HUES48 (cell line): ENCODE data around the gene TSPAN14.

Experiments used
- H3K27ac ChIP-seq: one replicate; pipeline ENCODE4 v1.7.0; 2013; ENCODE audit warnings: low read depth, low read length, inconsistent platforms
- H3K27me3 ChIP-seq: 2 replicates; pipeline ENCODE4 v1.6.1; 2013; ENCODE audit warnings: mild to moderate bottlenecking, low read length; ENCODE audit not compliant: control insufficient read depth, insufficient read depth
- H3K36me3 ChIP-seq: 2 replicates; pipeline ENCODE4 v1.6.1; 2013; ENCODE audit warnings: low read length; ENCODE audit not compliant: control insufficient read depth, insufficient read depth
- H3K4me1 ChIP-seq: 2 replicates; pipeline ENCODE4 v1.6.1; 2013; ENCODE audit warnings: mild to moderate bottlenecking, low read length; ENCODE audit not compliant: control insufficient read depth, insufficient read depth
- H3K4me3 ChIP-seq: 2 replicates; pipeline ENCODE4 v1.5.1; 2013; ENCODE audit warnings: mild to moderate bottlenecking, low read depth, low read length
- H3K9ac ChIP-seq: 2 replicates; pipeline ENCODE4 v1.6.1; 2013; ENCODE audit warnings: mild to moderate bottlenecking, low read depth, low read length, moderate library complexity
- H3K9me3 ChIP-seq: 2 replicates; pipeline ENCODE4 v1.6.1; 2013; ENCODE audit warnings: low read length; ENCODE audit not compliant: control insufficient read depth, insufficient read depth

The TSPAN14 gene

DNA sequence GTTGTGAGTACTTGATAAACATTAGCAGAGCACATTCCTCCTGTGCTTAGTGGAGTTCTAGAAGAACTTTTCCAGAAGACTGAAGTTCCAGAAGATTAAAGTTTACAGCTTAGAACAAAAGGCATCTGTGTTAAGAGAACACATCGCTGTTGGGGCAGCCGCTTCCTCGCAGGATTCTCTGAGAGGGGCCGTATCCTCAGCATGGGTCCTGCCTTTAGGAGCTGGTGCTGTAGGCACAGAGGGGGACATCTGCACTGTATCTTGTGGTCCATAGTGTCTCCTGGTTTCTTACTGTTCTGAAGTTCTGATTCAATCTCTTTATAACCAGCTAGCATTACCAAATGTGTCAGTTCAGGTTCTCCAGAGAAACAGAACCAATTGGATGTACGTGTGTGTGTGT, 99.9 kb downstream of the TSPAN14 start:
- no peak overlapping the region for H3K9ac ChIP-seq
- H3K4me1 ChIP-seq = 0 out of 2 replicates have a peak, but pooled peaks cover 9% of the 10 kb centered on the region
- no peak overlapping the region for H3K27ac ChIP-seq
- H3K4me3 ChIP-seq = no peak overlapping the region
- H3K27me3 ChIP-seq = no peaks in the 10 kb centered on the region
- no peaks in the 10 kb centered on the region for H3K9me3 ChIP-seq
- no peaks in the 10 kb centered on the region for H3K36me3 ChIP-seq

DNA sequence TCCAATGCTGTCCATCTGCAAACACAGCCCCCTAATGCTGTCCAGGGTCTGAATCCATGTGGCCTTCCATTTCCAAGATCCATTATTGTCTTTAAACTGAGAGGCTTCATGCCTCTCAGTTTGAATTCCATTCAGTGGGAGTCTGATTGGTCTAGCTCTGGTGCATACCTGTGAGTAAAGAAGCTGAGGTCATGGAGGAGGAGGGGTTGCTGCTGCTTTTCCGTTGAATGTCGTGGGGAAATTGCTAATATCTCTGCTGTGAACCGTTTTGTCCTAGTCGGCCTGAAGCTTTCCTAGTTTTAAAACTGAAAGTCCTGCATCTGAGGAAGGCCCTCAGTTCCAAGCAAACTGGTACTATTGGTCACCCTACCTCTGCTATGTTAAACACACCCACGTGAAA, 101.3 kb downstream of the TSPAN14 start:
- Histone ChIP-seq H3K36me3 (no peaks in the 10 kb centered on the region), H3K27me3 (no peaks in the 10 kb centered on the region), H3K4me1 (0 out of 2 replicates have a peak, but pooled peaks cover 9% of the 10 kb centered on the region), H3K9me3 (no peaks in the 10 kb centered on the region), H3K27ac (no peak overlapping the region), H3K4me3 (no peak overlapping the region), H3K9ac (no peak overlapping the region)

DNA sequence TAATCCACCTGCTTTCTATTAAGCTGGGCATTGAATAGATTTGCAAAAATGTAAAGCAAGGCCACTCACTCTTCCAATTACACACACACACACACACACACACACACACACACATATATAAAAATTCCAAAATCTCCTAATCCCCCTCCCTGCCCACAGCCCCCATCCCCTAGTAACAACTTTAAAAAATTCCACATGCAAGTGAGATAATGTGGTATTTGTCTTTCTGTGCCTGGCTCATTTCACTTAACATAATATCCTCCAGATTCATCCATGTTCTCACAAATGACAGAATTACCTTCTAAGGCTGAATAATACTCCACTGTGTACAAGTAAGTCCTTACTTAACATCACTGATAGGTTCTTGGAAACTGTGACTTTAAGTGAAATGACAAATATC, 107.8 kb downstream of the TSPAN14 start:
- Histone ChIP-seq H3K27ac (no peak overlapping the region), H3K4me1 (no peaks in the 10 kb centered on the region), H3K9ac (no peak overlapping the region), H3K9me3 (no peaks in the 10 kb centered on the region), H3K27me3 (no peaks in the 10 kb centered on the region), H3K36me3 (no peaks in the 10 kb centered on the region), H3K4me3 (no peak overlapping the region)

DNA sequence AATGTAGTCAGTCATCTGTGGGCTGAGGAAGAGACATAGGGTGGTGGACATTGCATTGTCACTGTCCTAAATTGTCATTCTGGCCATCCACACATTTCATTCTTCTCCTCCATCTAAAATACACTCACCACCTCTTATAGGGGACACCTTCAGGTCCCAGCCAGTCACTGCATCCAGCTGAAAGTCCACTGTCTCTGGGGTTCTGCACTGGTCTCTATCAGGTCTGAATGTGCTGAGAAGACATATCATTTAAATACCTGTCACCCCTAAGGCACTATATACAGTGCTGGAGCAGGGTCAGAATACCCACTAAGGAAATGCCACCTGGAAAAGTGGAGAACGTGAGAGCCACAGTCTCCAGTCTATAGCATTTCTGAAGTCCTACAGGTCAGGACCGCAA, 113.2 kb downstream of the TSPAN14 start:
- Histone ChIP-seq H3K4me3 (no peak overlapping the region), H3K9me3 (no peaks in the 10 kb centered on the region), H3K9ac (no peak overlapping the region), H3K27ac (no peak overlapping the region), H3K36me3 (no peaks in the 10 kb centered on the region), H3K27me3 (no peaks in the 10 kb centered on the region), H3K4me1 (no peaks in the 10 kb centered on the region)

DNA sequence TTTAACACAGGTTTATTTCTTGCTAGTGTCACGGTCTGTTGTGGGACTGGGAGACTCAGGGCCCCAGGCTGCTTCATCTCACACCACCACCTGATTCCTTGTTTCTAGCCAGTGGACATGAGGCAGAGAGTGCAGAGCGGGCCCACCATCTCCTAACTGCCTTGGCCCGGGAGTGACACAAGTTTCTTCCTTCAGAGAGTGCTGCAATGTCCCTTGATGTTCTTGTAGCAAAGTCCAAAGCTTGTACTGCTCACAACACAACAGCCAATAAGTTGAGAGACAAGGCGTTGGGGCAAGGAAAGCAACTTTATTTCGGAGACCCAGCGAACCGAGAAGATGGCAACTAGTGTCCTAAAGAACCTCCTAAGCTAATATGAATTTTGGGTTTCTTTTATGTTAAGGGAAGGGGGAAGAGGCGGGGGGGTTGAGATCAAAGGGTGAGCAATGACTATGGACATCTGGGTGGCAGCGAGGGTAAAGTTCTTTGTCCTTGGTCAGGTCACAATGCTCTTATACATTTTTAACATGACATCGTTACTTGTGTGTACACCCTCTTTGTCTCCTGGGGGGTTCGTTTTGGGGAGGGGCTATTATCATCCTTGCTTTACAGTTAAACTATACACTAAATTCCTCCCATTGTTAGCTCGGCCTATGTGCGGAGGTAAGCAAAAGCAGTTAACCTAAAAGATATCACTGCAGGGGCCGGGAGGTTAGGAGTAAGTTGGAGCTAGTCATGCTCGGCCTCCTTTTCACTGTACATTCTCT, 115.2 kb downstream of the TSPAN14 start:
- H3K9me3 ChIP-seq = no peaks in the 10 kb centered on the region
- H3K36me3 ChIP-seq = no peaks in the 10 kb centered on the region
- no peaks in the 10 kb centered on the region for H3K4me1 ChIP-seq
- no peak overlapping the region for H3K27ac ChIP-seq
- H3K27me3 ChIP-seq = no peaks in the 10 kb centered on the region
- H3K9ac ChIP-seq = no peak overlapping the region
- no peak overlapping the region for H3K4me3 ChIP-seq

DNA sequence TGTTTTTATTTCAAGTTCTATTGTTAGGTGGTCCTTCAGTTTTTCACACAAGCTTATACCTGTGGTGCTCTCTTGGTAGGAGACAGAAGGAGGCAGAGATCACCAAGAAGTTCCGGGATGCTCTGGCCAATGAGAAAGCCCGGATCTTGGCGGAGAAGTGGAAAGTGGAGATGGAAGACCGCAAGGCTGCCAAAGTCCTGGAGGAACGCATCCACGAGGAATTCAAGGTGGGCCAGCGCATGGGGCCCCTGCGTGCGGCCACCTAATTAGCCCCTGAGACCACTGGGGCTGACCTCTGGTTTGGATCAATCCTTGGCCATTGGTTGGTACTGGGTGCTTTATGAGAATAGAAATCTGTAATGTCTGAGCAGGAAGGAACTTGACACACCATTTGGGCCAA, 117.2 kb downstream of the TSPAN14 start:
- H3K4me3 ChIP-seq = no peak overlapping the region
- no peaks in the 10 kb centered on the region for H3K36me3 ChIP-seq
- no peak overlapping the region for H3K9ac ChIP-seq
- H3K27me3 ChIP-seq = no peaks in the 10 kb centered on the region
- no peak overlapping the region for H3K27ac ChIP-seq
- H3K4me1 ChIP-seq = no peaks in the 10 kb centered on the region
- no peaks in the 10 kb centered on the region for H3K9me3 ChIP-seq

DNA sequence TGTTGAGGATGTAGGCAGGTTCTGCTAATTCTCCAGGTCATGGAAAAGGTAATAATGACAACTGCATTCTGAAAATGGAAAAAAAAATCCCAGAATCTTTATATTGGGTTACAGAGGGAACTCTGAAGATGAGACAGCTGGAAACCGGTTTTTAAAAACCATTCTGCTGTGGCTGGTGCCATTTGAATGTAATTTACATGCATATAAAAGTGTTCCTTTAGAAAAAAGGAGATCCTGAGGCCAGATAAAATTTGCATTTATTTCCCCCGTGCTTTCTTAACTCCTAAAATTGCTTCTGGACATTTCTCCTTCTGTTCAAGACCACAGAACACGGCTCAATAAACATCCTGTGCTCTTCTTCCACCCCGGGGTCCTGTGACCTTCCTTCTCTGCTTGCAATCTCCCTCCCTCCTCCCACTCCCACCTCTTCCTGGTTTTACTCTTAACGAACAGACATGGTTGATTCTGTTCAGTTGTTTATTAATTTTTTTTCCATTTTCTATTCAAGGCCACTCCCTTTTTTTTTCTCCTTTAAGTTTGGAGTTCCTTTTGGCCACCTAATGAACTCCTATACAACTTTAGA, 125.2 kb downstream of the TSPAN14 start:
- H3K36me3 ChIP-seq = no peaks in the 10 kb centered on the region
- H3K9ac ChIP-seq = no peak overlapping the region
- no peaks in the 10 kb centered on the region for H3K9me3 ChIP-seq
- no peak overlapping the region for H3K4me3 ChIP-seq
- no peaks in the 10 kb centered on the region for H3K4me1 ChIP-seq
- H3K27ac ChIP-seq = no peak overlapping the region
- H3K27me3 ChIP-seq = no peaks in the 10 kb centered on the region

DNA sequence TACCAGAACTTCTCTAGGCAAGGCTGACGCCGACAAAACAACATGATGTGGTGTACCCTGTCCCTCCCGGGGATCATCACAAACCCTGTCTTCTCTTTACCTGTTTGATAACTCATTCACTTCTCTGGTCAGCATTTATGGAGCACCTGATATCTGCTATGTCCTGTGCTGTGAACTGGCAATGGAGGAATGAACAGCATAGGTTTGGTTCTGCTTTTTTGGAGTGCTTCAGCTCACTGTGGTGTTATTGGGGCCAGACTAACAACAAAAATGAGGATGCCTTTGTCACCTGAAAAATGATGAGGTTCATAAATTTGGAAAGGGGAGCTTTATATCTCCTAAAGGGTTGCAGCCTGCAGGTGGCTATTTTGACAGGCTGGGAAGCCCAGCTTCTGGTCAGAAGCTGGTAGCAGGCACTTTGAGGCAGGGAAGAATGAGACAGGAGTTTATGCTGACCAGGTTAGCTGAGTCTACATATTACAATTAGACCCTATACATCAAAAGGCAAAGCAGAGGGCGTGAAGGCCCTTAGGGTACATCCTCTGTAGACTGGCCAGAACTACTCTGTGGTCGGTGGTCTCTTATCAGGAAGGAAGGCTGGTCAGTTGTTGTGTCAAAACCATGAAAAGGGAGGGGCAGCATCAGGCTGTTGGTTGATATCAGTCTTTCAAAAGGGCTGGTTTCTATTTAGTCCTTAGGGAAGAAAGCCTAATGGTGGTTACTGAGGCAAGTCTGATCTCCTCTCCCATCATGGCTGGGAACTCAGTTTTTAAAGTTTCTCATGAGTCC, 125.9 kb downstream of the TSPAN14 start:
- Histone ChIP-seq H3K9ac (no peak overlapping the region), H3K4me1 (no peaks in the 10 kb centered on the region), H3K4me3 (no peak overlapping the region), H3K27ac (no peak overlapping the region), H3K27me3 (no peaks in the 10 kb centered on the region), H3K9me3 (no peaks in the 10 kb centered on the region), H3K36me3 (no peaks in the 10 kb centered on the region)

DNA sequence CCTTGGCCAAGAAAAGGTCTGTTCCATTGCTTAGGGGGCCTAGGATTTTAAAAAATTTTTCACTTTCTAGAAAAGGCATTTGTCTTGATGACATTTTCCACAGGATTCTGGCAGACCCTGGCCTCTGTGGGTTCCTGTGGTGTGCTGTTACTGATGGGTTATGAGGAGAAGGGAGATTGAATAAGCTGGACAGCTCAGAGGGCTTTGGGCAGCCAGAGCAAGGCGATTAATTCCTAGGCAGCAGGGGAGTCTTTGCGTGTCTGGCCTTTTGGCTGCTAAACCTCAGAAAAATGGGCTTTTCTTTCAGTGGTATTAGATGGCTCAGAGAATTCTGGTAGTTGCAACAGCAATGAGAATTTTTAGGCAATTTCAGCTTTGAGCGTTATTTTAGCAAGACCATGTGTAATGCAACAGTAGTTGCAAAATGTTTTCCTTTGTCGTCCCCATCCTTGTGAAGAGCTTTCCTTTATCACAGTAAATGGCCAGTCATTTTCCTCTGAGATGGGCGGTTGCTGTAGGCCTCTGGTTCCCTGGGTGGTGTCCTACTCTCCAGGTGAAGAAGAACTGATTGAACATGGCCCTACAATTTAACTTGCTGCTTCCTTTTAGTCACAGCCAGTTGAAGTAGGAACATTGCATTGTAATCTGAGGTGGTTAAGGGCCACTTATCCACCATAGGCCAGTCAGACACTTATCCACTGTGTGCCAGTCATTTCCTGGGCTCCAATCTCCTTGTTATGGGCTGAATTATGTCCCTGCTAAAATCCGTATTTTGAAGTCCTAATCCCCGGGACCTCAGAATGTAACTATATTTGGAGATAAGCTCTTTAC, 126.7 kb downstream of the TSPAN14 start:
- Histone ChIP-seq H3K27ac (no peak overlapping the region), H3K9ac (no peak overlapping the region), H3K27me3 (no peaks in the 10 kb centered on the region), H3K9me3 (no peaks in the 10 kb centered on the region), H3K4me3 (no peak overlapping the region), H3K4me1 (no peaks in the 10 kb centered on the region), H3K36me3 (no peaks in the 10 kb centered on the region)

DNA sequence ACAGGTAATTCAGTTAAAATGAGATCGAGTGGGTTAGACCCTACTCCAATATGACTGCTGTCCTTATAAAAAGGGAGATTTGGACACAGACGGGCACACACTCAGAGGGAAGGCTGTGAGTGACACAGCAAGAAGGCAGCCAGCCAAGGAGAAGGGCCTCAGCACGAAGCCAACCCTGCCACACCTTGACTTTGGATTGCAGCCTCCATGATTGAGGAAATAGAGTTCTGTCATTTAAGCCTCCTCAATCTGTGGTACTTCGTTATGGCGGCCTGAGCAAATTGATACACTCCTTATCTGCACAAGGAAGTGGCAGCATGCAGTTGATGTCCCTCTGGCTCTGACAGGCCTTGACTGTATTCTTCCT, 127.3 kb downstream of the TSPAN14 start:
- Histone ChIP-seq H3K9ac (no peak overlapping the region), H3K27me3 (no peaks in the 10 kb centered on the region), H3K36me3 (no peaks in the 10 kb centered on the region), H3K27ac (no peak overlapping the region), H3K9me3 (no peaks in the 10 kb centered on the region), H3K4me3 (no peak overlapping the region), H3K4me1 (no peaks in the 10 kb centered on the region)
